Endothelial cell of umbilical vein (primary cell): ENCODE measurements around the gene NRARP. TPM values are rescaled to one million over a fixed set of nuclear protein-coding genes. Genes with fewer than 3 reads are reported as not detected.
A peak's percentile ranks its signal among the peaks of the same experiment; 100 is the strongest.

Source experiments
- BruUV-seq: library from RNA; stranded (reverse); fragments of 400-500 nt; replicated peaks from 2 replicates; lab custom pipeline; 2021; lab: Mats Ljungman, UMichigan
- CTCF ChIA-PET: fragments of 300-600, 350-600 bp; sonication (Branson Sonifier 250); formaldehyde crosslinking; loops from one replicate; lab custom pipeline; 2021; ENCODE audit warnings: antibody characterized with exemption, inconsistent platforms; lab: Charles Lee
- POLR2A ChIA-PET: fragments of 300-600, 350-600 bp; sonication (Branson Sonifier 250); formaldehyde crosslinking; loops from one replicate; lab custom pipeline; 2021; ENCODE audit warnings: antibody characterized with exemption, inconsistent platforms; lab: Charles Lee
- DNase-seq: peaks from one replicate; pipeline ENCODE4 v3.0.0-alpha.2; 2011; ENCODE audit warnings: low read depth, low spot score
- FAIRE-seq: peaks from 2 replicates; lab custom pipeline; 2011; peaks lifted over from hg19 to GRCh38; lab: Jason Lieb, UNC
- H2AFZ ChIP-seq: 2 replicates; pipeline ENCODE4 v1.6.0; 2012; ENCODE audit warnings: low read depth, low read length, control low read depth, inconsistent platforms
- H3K27ac ChIP-seq: 2 replicates; pipeline ENCODE4 v1.5.1; 2011; ENCODE audit warnings: low read depth, mild to moderate bottlenecking, control low read depth, low read length, moderate library complexity; ENCODE audit not compliant: insufficient read depth
- H3K27me3 ChIP-seq, 2 experiments: 2 replicates each; pipeline versions ENCODE4 v1.6.0 to v1.6.1; 2011; ENCODE audit warnings: low read length in 2 of 2, mixed read lengths in 1 of 2; ENCODE audit not compliant: control insufficient read depth in 2 of 2, insufficient read depth in 2 of 2
- H3K36me3 ChIP-seq, 2 experiments: 2 replicates in 1 of 2; 3 replicates in 1 of 2; pipeline ENCODE4 v1.5.1; 2011; ENCODE audit warnings: low read length in 2 of 2, mild to moderate bottlenecking in 1 of 2, moderate library complexity in 1 of 2; ENCODE audit not compliant: control insufficient read depth in 2 of 2, insufficient read depth in 2 of 2; ENCODE audit errors: extremely low read depth in 1 of 2
- H3K4me1 ChIP-seq: 3 replicates; pipeline ENCODE4 v1.5.1; 2011; ENCODE audit warnings: mild to moderate bottlenecking, low read length; ENCODE audit not compliant: control insufficient read depth, insufficient read depth; ENCODE audit errors: extremely low read depth
- H3K4me2 ChIP-seq: 2 replicates; pipeline ENCODE4 v1.6.1; 2011; ENCODE audit warnings: low read length, control low read depth, mixed read lengths; ENCODE audit not compliant: insufficient read depth
- H3K4me3 ChIP-seq, 3 experiments: fragments of 200-600 bp in 1 of 3; sonication (generic), shearing (Covaris generic) in 1 of 3; replicated peaks in 1 of 3; 2 replicates each; pipeline ENCODE4 v1.5.1; 2011 to 2016; ENCODE audit warnings: control low read depth in 3 of 3, low read length in 3 of 3, mild to moderate bottlenecking in 2 of 3, inconsistent platforms in 1 of 3, low read depth in 1 of 3, moderate library complexity in 1 of 3; ENCODE audit not compliant: insufficient read depth in 1 of 3
- H3K79me2 ChIP-seq: 2 replicates; pipeline ENCODE4 v1.6.0; 2012; ENCODE audit warnings: low read length, inconsistent platforms; ENCODE audit not compliant: control insufficient read depth, insufficient read depth
- H3K9ac ChIP-seq: replicated peaks from 2 replicates; pipeline ENCODE3; 2011; ENCODE audit warnings: low read length, control low read depth; ENCODE audit not compliant: insufficient read depth; ENCODE audit errors: extremely low read depth
- H3K9me1 ChIP-seq: replicated peaks from 3 replicates; pipeline ENCODE4 v1.6.0; 2011; ENCODE audit warnings: mild to moderate bottlenecking, low read length; ENCODE audit not compliant: control insufficient read depth, insufficient read depth; ENCODE audit errors: extremely low read depth
- H3K9me3 ChIP-seq: replicated peaks from 2 replicates; pipeline ENCODE4 v1.5.1; 2012; ENCODE audit warnings: low read length, inconsistent platforms; ENCODE audit not compliant: control insufficient read depth, insufficient read depth
- H4K20me1 ChIP-seq: replicated peaks from 2 replicates; pipeline ENCODE3; 2011; ENCODE audit warnings: mild to moderate bottlenecking, low read length; ENCODE audit not compliant: control insufficient read depth, insufficient read depth; ENCODE audit errors: extremely low read depth
- EZH2 ChIP-seq: IDR thresholded peaks from 2 replicates; pipeline ENCODE4 v1.6.1; 2012; ENCODE audit warnings: borderline replicate concordance, low read depth, mild to moderate bottlenecking, moderate library complexity, low read length, inconsistent platforms; ENCODE audit not compliant: severe bottlenecking
- FOS ChIP-seq: IDR thresholded peaks from 2 replicates; pipeline ENCODE4 v1.6.1; 2011; ENCODE audit warnings: mild to moderate bottlenecking, low read length, moderate library complexity, borderline replicate concordance; ENCODE audit not compliant: insufficient read depth
- GATA2 ChIP-seq: IDR thresholded peaks from 2 replicates; pipeline ENCODE4 v1.7.0; 2011; ENCODE audit warnings: low read depth, mild to moderate bottlenecking, moderate library complexity, mixed read lengths, low read length; ENCODE audit not compliant: insufficient read length, insufficient read depth
- JUN ChIP-seq: IDR thresholded peaks from 2 replicates; pipeline ENCODE4 v1.6.1; 2011; ENCODE audit warnings: borderline replicate concordance, low read depth; ENCODE audit not compliant: insufficient read length, insufficient read depth
- MYC ChIP-seq: IDR thresholded peaks from one replicate; pipeline ENCODE4 v1.6.1; 2011; ENCODE audit warnings: mild to moderate bottlenecking, low read depth, low read length
- POLR2A ChIP-seq: IDR thresholded peaks from 2 replicates; pipeline ENCODE4 v1.6.1; 2012; ENCODE audit warnings: low read depth, mild to moderate bottlenecking, control low read depth, low read length
- POLR2AphosphoS5 ChIP-seq: IDR thresholded peaks from 2 replicates; pipeline ENCODE4 v1.6.1; 2012; ENCODE audit warnings: low read depth, mild to moderate bottlenecking, control low read depth, low read length, moderate library complexity; ENCODE audit not compliant: insufficient read depth
- dilution Hi-C: fragments of 300-500 bp; cut with MboI; formaldehyde crosslinking; loops from one replicate; pipeline ENCODE4 v1.15.0; 2019; ENCODE audit warnings: low sequenced_read_pairs; ENCODE audit not compliant: extremely low pct_ligation_motif_present
- intact Hi-C: fragments of 100-400 bp; cut with micrococcal nuclease; formaldehyde crosslinking; loops from one replicate; pipeline ENCODE4 v1.10.0; 2022
- polyA plus RNA-seq, 4 experiments: library from polyadenylated mRNA; depleted of rRNA in 3 of 4; stranded (reverse) in 3 of 4; unstranded in 1 of 4; fragments of >200 nt; gene quantifications; 2 replicates each; pipeline versions ENCODE4 v1.2.1 to v1.2.3, GENCODE V29; 2011 to 2012; ENCODE audit warnings: missing spikeins in 1 of 4
- total RNA-seq: library from RNA; stranded (reverse); gene quantifications from 2 replicates; pipeline ENCODE4 v1.2.3, GENCODE V29; 2021
- TF ChIP-seq, protein P1 (sequence below): IDR thresholded peaks from 2 replicates; pipeline ENCODE4 v1.6.1; 2011; ENCODE audit not compliant: insufficient read depth, insufficient read length
- TF ChIP-seq, protein P2 (sequence below), 2 donors: IDR thresholded peaks; 1 replicate in 1 of 2; 2 replicates in 1 of 2; pipeline ENCODE4 v1.5.1; 2011; ENCODE audit warnings: low read length in 2 of 2, mild to moderate bottlenecking in 2 of 2, moderate library complexity in 2 of 2, control low read depth in 1 of 2, inconsistent platforms in 1 of 2, low read depth in 1 of 2; ENCODE audit not compliant: insufficient read depth in 1 of 2; ENCODE audit errors: extremely low read depth in 1 of 2

NRARP gene
- total and polyA plus RNA-seq, 2 donors (not counting 3 experiments of a cell fraction or from before 2014, with no cell fraction given) = 50.0 to 72.9 TPM

DNA sequence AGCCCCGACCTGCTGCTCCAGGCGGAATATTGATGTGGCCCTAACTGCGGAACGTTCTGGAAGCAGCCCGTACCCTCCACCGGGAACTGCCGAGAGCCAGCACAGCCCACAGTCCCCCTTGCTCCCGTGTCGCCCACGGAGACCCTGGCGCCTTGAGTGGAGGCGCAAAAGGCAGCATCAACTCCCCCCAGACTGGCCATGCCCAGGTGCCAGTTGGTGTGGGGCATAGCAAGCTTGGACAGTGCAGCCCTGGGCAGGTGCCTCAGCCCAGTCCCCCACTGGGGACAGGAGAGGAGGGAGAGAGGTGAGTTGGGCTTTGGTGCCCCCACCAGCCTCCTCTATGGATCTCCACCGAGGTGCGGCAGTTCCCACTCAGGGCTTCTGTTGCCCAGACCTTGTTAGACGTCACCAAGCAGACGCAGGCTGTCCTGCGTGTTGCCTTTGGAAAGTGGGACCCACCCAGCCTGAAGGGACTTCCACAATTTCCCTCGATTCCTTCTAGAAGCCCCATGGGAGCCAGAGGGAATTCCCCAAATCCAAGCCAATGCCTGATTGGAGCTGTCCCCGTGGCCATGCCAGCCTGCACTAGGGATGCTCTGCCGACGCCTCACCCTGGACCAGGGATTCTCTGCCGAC is 19.8 kb upstream of the NRARP start:
- peaks cover 18% of the 10 kb centered on the region for H3K4me1 ChIP-seq
- BruUV-seq = no TSS peak
- peak overlapping the region; percentile 83 for H3K27ac ChIP-seq
- H3K9me1 ChIP-seq = no peaks in the 10 kb centered on the region
- no peaks in the 10 kb centered on the region for H3K36me3 ChIP-seq
- dilution Hi-C loops (no loop called here), intact Hi-C loops (no loop called here)
- no peak overlapping the region for H3K4me2 ChIP-seq
- ChIA-PET CTCF (interaction anchor here (1.3 to 3.2 kb wide), 3 partner anchors 17 to 35 kb away, joined by 4 to 33 read pairs (median 5); partner anchors contain the start of gene NRARP), POLR2A (no interaction called here)
- no peak overlapping the region for H3K4me3 ChIP-seq
- no peak for TF ChIP-seq EZH2
- no peak for TF ChIP-seq MYC
- TF ChIP-seq FOS = no peak
- no peak for TF ChIP-seq JUN
- TF ChIP-seq, protein P1, sequence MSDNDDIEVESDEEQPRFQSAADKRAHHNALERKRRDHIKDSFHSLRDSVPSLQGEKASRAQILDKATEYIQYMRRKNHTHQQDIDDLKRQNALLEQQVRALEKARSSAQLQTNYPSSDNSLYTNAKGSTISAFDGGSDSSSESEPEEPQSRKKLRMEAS = no peak
- TF ChIP-seq GATA2 = no peak
- TF ChIP-seq, protein P2, sequence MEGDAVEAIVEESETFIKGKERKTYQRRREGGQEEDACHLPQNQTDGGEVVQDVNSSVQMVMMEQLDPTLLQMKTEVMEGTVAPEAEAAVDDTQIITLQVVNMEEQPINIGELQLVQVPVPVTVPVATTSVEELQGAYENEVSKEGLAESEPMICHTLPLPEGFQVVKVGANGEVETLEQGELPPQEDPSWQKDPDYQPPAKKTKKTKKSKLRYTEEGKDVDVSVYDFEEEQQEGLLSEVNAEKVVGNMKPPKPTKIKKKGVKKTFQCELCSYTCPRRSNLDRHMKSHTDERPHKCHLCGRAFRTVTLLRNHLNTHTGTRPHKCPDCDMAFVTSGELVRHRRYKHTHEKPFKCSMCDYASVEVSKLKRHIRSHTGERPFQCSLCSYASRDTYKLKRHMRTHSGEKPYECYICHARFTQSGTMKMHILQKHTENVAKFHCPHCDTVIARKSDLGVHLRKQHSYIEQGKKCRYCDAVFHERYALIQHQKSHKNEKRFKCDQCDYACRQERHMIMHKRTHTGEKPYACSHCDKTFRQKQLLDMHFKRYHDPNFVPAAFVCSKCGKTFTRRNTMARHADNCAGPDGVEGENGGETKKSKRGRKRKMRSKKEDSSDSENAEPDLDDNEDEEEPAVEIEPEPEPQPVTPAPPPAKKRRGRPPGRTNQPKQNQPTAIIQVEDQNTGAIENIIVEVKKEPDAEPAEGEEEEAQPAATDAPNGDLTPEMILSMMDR (IDR thresholded peaks at IDR 0.05; ENCODE audit: extremely low read depth in 1 of 2, insufficient read depth in 1 of 2, low read depth in 1 of 2, low read length in 2 of 2) = no peak
- no peak for TF ChIP-seq POLR2AphosphoS5
- TF ChIP-seq POLR2A = no peak
- DNase-seq (no peak), FAIRE-seq (no peak)
- H4K20me1 ChIP-seq = no peaks in the 10 kb centered on the region
- no peak overlapping the region for H2AFZ ChIP-seq
- no peak overlapping the region for H3K9ac ChIP-seq
- no peaks in the 10 kb centered on the region for H3K9me3 ChIP-seq
- H3K79me2 ChIP-seq = no peaks in the 10 kb centered on the region
- H3K27me3 ChIP-seq = no peaks in the 10 kb centered on the region
